SW480 (cell line): ENCODE measurements around the gene TAF4.

Experiments
- DNase-seq: peaks from one replicate; pipeline ENCODE4 v3.0.0-alpha.2; 2016; ENCODE audit warnings: low spot score

Gene TAF4

GRCh38 chr20:61929971-61930666 is 135.6 kb downstream of the TAF4 start:
- no peak for DNase-seq

GRCh38 chr20:61929561-61929960 is 136.1 kb downstream of the TAF4 start:
- no peak for DNase-seq

GRCh38 chr20:61927826-61928541 is 137.7 kb downstream of the TAF4 start:
- DNase-seq, result no peak

GRCh38 chr20:61927193-61927825 is 138.4 kb downstream of the TAF4 start:
- DNase-seq, result no peak

GRCh38 chr20:61926796-61927192 is 138.9 kb downstream of the TAF4 start:
- no peak for DNase-seq

- no peak for DNase-seq
Measured at GRCh38 chr20:61926253-61926613, 139.4 kb downstream of the TAF4 start.

- DNase-seq, result peak; percentile 35
Measured at GRCh38 chr20:61925555-61926252, 140.0 kb downstream of the TAF4 start.

- no peak for DNase-seq
Measured at GRCh38 chr20:61924858-61925554, 140.7 kb downstream of the TAF4 start.
